DOHH2 (cell line): Measurements from ENCODE around the gene ESYT3.

Experiments used
- CTCF ChIP-seq: fragments of 200-600 bp; sonication (generic); IDR thresholded peaks from one replicate; pipeline ENCODE4 v1.5.1; 2014; ENCODE audit warnings: antibody characterized with exemption, mild to moderate bottlenecking, low read depth, low read length; ENCODE audit not compliant: poor library complexity, severe bottlenecking
- EZH2phosphoT487 ChIP-seq: fragments of 200-600 bp; sonication (generic); IDR thresholded peaks from 2 replicates; pipeline ENCODE4 v1.6.1; 2017; ENCODE audit warnings: borderline replicate concordance, mild to moderate bottlenecking, antibody characterized with exemption, low read length, moderate library complexity, mixed read lengths

GRCh38 chr3:138418601-138419206 is 15.7 kb upstream of the ESYT3 start:
- TF ChIP-seq CTCF, result no peak
- TF ChIP-seq EZH2phosphoT487, result no peak
